Measurements from ENCODE around the gene MBNL2. TPM values are rescaled to one million over a fixed set of nuclear protein-coding genes. Genes with fewer than 3 reads are reported as not detected.

MBNL2 gene
- total RNA-seq, 1 donor, result 59.8 TPM

GRCh38 chr13:97259798-97260714, 37.9 kb downstream of the MBNL2 start:
- Histone ChIP-seq H3K4me3 (ENCODE audit: low read length) (no peak overlapping the region), H3K9me3 (ENCODE audit: low read depth, low read length) (no peaks in the 10 kb centered on the region), H3K27me3 (ENCODE audit: insufficient read depth, low read length) (no peaks in the 10 kb centered on the region), H3K4me1 (ENCODE audit: insufficient read depth, low read length) (peaks cover 39% of the 10 kb centered on the region)

- Histone ChIP-seq H3K27me3 (ENCODE audit: insufficient read depth, low read length) (no peaks in the 10 kb centered on the region), H3K4me1 (ENCODE audit: insufficient read depth, low read length) (peaks cover 39% of the 10 kb centered on the region), H3K4me3 (ENCODE audit: low read length) (no peak overlapping the region), H3K9me3 (ENCODE audit: low read depth, low read length) (no peaks in the 10 kb centered on the region)
These were observed 39.3 kb downstream of the MBNL2 start for GRCh38 chr13:97261254-97262005.

GRCh38 chr13:97262058-97262457, 39.9 kb downstream of the MBNL2 start:
- Histone ChIP-seq H3K27me3 (ENCODE audit: insufficient read depth, low read length) (no peaks in the 10 kb centered on the region), H3K9me3 (ENCODE audit: low read depth, low read length) (no peaks in the 10 kb centered on the region), H3K4me1 (ENCODE audit: insufficient read depth, low read length) (peaks cover 38% of the 10 kb centered on the region), H3K4me3 (ENCODE audit: low read length) (no peak overlapping the region)

GRCh38 chr13:97263160-97263559, 41.0 kb downstream of the MBNL2 start:
- Histone ChIP-seq H3K4me3 (ENCODE audit: low read length) (no peak overlapping the region), H3K4me1 (ENCODE audit: insufficient read depth, low read length) (peaks cover 27% of the 10 kb centered on the region), H3K27me3 (ENCODE audit: insufficient read depth, low read length) (no peaks in the 10 kb centered on the region), H3K9me3 (ENCODE audit: low read depth, low read length) (no peaks in the 10 kb centered on the region)

- H3K9me3 ChIP-seq (ENCODE audit: low read depth, low read length), result no peaks in the 10 kb centered on the region
- no peaks in the 10 kb centered on the region for H3K27me3 ChIP-seq (ENCODE audit: insufficient read depth, low read length)
- peaks cover 22% of the 10 kb centered on the region for H3K4me1 ChIP-seq (ENCODE audit: insufficient read depth, low read length)
- no peak overlapping the region for H3K4me3 ChIP-seq (ENCODE audit: low read length)
These were observed 42.5 kb downstream of the MBNL2 start for GRCh38 chr13:97264663-97265062.

GRCh38 chr13:97266332-97266731, 44.2 kb downstream of the MBNL2 start:
- H3K27me3 ChIP-seq (ENCODE audit: insufficient read depth, low read length), result no peaks in the 10 kb centered on the region
- no peak overlapping the region for H3K4me3 ChIP-seq (ENCODE audit: low read length)

GRCh38 chr13:97266772-97267417, 44.8 kb downstream of the MBNL2 start:
- H3K4me3 ChIP-seq (ENCODE audit: low read length), result no peak overlapping the region

More at GRCh38 chr13:97266332-97266731, 44.2 kb downstream of the MBNL2 start:
- peaks cover 8% of the 10 kb centered on the region for H3K4me1 ChIP-seq (ENCODE audit: insufficient read depth, low read length)
- H3K9me3 ChIP-seq (ENCODE audit: low read depth, low read length), result no peaks in the 10 kb centered on the region

GRCh38 chr13:97267418-97268059, 45.4 kb downstream of the MBNL2 start:
- H3K9me3 ChIP-seq (ENCODE audit: low read depth, low read length), result no peaks in the 10 kb centered on the region
- H3K27me3 ChIP-seq (ENCODE audit: insufficient read depth, low read length), result no peaks in the 10 kb centered on the region
- no peaks in the 10 kb centered on the region for H3K4me1 ChIP-seq (ENCODE audit: insufficient read depth, low read length)
- H3K4me3 ChIP-seq (ENCODE audit: low read length), result no peak overlapping the region

More at GRCh38 chr13:97266772-97267417, 44.8 kb downstream of the MBNL2 start:
- H3K27me3 ChIP-seq (ENCODE audit: insufficient read depth, low read length), result no peaks in the 10 kb centered on the region
- peaks cover 2% of the 10 kb centered on the region for H3K4me1 ChIP-seq (ENCODE audit: insufficient read depth, low read length)
- H3K9me3 ChIP-seq (ENCODE audit: low read depth, low read length), result no peaks in the 10 kb centered on the region

- H3K4me3 ChIP-seq (ENCODE audit: low read length), result no peak overlapping the region
- no peaks in the 10 kb centered on the region for H3K4me1 ChIP-seq (ENCODE audit: insufficient read depth, low read length)
- no peaks in the 10 kb centered on the region for H3K27me3 ChIP-seq (ENCODE audit: insufficient read depth, low read length)
- H3K9me3 ChIP-seq (ENCODE audit: low read depth, low read length), result no peaks in the 10 kb centered on the region
These were observed 46.6 kb downstream of the MBNL2 start for GRCh38 chr13:97268772-97269171.

GRCh38 chr13:97269603-97270002, 47.5 kb downstream of the MBNL2 start:
- Histone ChIP-seq H3K27me3 (ENCODE audit: insufficient read depth, low read length) (no peaks in the 10 kb centered on the region), H3K9me3 (ENCODE audit: low read depth, low read length) (no peaks in the 10 kb centered on the region), H3K4me3 (ENCODE audit: low read length) (no peak overlapping the region), H3K4me1 (ENCODE audit: insufficient read depth, low read length) (no peaks in the 10 kb centered on the region)

- Histone ChIP-seq H3K27me3 (ENCODE audit: insufficient read depth, low read length) (no peaks in the 10 kb centered on the region), H3K9me3 (ENCODE audit: low read depth, low read length) (no peaks in the 10 kb centered on the region), H3K4me1 (ENCODE audit: insufficient read depth, low read length) (no peaks in the 10 kb centered on the region), H3K4me3 (ENCODE audit: low read length) (no peak overlapping the region)
These were observed 50.4 kb downstream of the MBNL2 start for GRCh38 chr13:97272526-97272925.

- no peak overlapping the region for H3K4me3 ChIP-seq (ENCODE audit: low read length)
- H3K27me3 ChIP-seq (ENCODE audit: insufficient read depth, low read length), result no peaks in the 10 kb centered on the region
- H3K4me1 ChIP-seq (ENCODE audit: insufficient read depth, low read length), result no peaks in the 10 kb centered on the region
- H3K9me3 ChIP-seq (ENCODE audit: low read depth, low read length), result no peaks in the 10 kb centered on the region
These were observed 51.3 kb downstream of the MBNL2 start for GRCh38 chr13:97273341-97273831.

GRCh38 chr13:97274829-97275649, 52.9 kb downstream of the MBNL2 start:
- peaks cover 6% of the 10 kb centered on the region for H3K4me1 ChIP-seq (ENCODE audit: insufficient read depth, low read length)
- no peaks in the 10 kb centered on the region for H3K27me3 ChIP-seq (ENCODE audit: insufficient read depth, low read length)
- H3K9me3 ChIP-seq (ENCODE audit: low read depth, low read length), result no peaks in the 10 kb centered on the region
- H3K4me3 ChIP-seq (ENCODE audit: low read length), result no peak overlapping the region

Measured in mononuclear cell (primary cell).